T-helper 1 cell treated with Interleukin-12 subunit alpha and Interleukin-12 subunit beta and Interleukin-4 antibody, amounts not matched to agents 30 μg/mL and 1 μg/mL, for 36 hours (primary cell): Measurements from ENCODE around the gene ERP29.
"Not testable (repeated sequence)": the region's sequence is repeated elsewhere in the genome, so short reads cannot be mapped to it uniquely, and the experiment has no call there.

Source experiments
- H3K27ac Mint-ChIP-seq: one replicate; pipeline ENCODE4 v1.8.0; 2021; ENCODE audit warnings: mild to moderate bottlenecking, mixed read lengths
- H3K27me3 Mint-ChIP-seq: one replicate; pipeline ENCODE4 v1.8.0; 2021; ENCODE audit warnings: low read depth, mixed read lengths
- H3K36me3 Mint-ChIP-seq: one replicate; pipeline ENCODE4 v1.8.0; 2021; ENCODE audit warnings: low read depth, mixed read lengths
- H3K4me1 Mint-ChIP-seq: one replicate; pipeline ENCODE4 v1.8.0; 2021; ENCODE audit warnings: low read depth, mixed read lengths
- H3K4me3 Mint-ChIP-seq: one replicate; pipeline ENCODE4 v1.8.0; 2021; ENCODE audit warnings: mild to moderate bottlenecking, moderate library complexity, mixed read lengths
- H3K9me3 Mint-ChIP-seq: one replicate; pipeline ENCODE4 v1.8.0; 2021; ENCODE audit warnings: mixed read lengths

ERP29 gene

DNA sequence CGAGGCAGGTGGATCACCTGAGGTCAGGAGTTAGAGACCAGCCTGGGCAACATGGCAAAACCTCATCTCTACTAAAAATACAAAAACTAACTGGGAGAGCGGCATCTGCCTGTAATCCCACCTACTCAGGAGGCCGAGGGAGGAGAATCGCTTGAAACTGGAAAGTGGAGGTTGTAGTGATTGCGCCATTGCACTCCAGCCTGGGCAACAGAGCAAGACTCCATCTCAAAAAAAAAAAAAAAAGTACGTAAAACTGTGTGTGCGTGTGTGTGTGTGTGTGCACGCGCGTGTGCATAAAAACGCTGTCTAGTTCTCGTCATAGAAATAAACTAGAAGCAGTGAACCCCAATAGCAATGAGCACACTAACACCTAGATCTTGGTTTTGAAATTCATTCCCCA lies 23.4 kb downstream of the ERP29 start:
- not testable (repeated sequence) for H3K27ac Mint-ChIP-seq, H3K4me3 Mint-ChIP-seq, H3K4me1 Mint-ChIP-seq, H3K27me3 Mint-ChIP-seq, H3K9me3 Mint-ChIP-seq
- H3K36me3 Mint-ChIP-seq = peaks cover 50% of the 10 kb centered on the region

DNA sequence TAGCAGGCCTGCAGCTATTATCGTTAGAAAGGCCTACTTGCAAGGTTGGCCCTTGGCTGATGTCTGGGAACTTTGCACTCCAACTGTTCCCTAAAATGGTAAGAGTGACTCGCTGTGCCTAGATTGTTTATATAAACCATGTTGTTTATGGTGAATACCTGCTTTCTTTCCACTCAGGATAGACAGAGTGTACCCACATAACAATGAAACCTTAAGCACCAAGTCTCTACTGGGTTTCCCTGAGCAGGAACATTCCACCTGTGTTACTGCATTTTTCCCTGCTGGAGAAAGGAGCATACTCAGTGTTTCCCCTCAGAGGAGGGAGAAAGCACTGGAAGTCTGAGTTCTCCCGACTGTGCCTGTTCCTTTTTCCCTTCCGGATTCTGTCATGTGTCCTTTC lies 32.8 kb downstream of the ERP29 start:
- no peak overlapping the region for H3K4me3 Mint-ChIP-seq
- H3K27me3 Mint-ChIP-seq = no peaks in the 10 kb centered on the region
- no peaks in the 10 kb centered on the region for H3K4me1 Mint-ChIP-seq
- no peak overlapping the region for H3K27ac Mint-ChIP-seq
- no peaks in the 10 kb centered on the region for H3K9me3 Mint-ChIP-seq
- H3K36me3 Mint-ChIP-seq = peaks cover 38% of the 10 kb centered on the region

DNA sequence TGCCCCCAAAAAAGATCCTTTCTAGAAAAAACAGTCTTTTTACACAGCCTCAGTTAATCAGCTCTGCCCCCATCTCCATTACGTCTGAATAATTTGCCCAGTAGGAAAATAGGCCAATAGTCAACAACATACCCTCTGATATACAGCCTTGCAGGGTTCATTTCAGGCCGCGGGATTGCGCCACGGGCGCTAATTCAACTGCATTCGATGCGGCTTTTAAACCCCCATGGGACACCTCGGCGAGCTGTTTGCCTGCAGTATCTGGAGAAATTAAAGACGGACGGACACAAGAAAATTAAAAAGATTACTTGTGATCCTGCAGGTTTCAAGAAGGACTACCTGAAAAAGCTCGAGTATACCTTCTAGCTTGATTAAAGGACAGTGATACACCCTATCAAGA lies 36.1 kb downstream of the ERP29 start:
- no peak overlapping the region for H3K4me3 Mint-ChIP-seq
- H3K9me3 Mint-ChIP-seq = no peaks in the 10 kb centered on the region
- no peak overlapping the region for H3K27ac Mint-ChIP-seq
- no peaks in the 10 kb centered on the region for H3K27me3 Mint-ChIP-seq
- H3K4me1 Mint-ChIP-seq = peaks cover 12% of the 10 kb centered on the region
- H3K36me3 Mint-ChIP-seq = peaks cover 48% of the 10 kb centered on the region

DNA sequence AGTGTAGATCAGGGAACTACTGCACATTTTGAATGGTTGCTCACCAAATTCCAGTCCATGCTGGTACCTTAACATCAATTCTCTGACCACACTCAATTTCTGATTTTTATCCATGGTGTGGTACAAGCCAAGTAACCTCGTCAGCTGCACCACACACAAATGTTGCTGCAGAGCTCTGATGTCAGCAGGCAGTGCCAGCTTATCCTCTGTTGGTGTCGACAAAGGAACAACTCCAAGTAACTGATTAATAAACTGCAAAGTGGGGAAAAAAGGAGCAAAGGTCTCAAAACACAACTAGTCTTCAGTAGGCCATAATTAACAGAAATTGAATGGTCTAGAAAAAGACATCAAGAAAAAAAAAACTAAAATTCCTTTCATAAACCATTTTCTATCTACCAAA lies 47.9 kb downstream of the ERP29 start:
- H3K4me1 Mint-ChIP-seq = no peaks in the 10 kb centered on the region
- no peaks in the 10 kb centered on the region for H3K9me3 Mint-ChIP-seq
- peak overlapping the region; percentile 9 for H3K27ac Mint-ChIP-seq
- no peaks in the 10 kb centered on the region for H3K27me3 Mint-ChIP-seq
- no peak overlapping the region for H3K4me3 Mint-ChIP-seq
- peaks cover 26% of the 10 kb centered on the region for H3K36me3 Mint-ChIP-seq

DNA sequence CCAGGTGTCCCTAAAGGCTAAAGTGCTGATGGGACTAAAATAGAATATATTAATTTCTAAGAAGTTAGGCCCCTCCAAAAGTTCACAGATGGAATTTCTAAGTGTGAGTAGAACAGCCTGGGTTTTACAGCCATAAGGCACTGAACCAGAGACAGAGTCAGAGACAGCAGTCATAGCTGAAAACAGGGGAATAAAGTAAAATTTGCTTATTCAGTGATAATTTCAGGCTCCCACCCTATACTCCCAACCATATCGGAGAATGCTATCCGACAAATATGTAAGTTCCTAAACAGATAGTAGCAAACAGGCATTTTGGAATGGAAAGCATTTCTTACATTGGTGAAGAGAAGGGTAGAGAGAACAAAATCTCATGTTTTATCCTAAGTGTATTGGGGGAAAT lies 50.0 kb downstream of the ERP29 start:
- Mint-ChIP-seq H3K27me3 (no peaks in the 10 kb centered on the region), H3K4me3 (no peak overlapping the region), H3K9me3 (no peaks in the 10 kb centered on the region), H3K27ac (no peak overlapping the region), H3K4me1 (no peaks in the 10 kb centered on the region), H3K36me3 (peaks cover 30% of the 10 kb centered on the region)

DNA sequence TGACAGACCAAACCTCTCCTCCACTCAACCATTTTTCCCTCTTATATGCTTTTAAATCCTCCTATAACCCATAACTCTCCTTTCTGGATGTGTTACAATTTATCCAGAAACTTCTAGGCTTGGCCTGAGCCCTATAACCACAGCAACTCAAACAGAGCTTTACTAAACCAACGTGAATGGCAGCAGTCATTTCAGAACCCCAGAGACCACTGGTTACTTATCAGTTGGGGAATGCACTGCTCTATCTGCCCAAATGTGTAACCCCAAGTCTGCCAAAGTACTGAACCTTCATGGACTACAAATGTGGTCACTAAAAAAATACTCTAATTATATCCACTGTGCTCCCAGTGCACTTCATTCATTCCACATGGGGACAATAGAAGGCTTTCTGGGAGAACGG lies 53.3 kb downstream of the ERP29 start:
- Mint-ChIP-seq H3K4me3 (no peak overlapping the region), H3K27me3 (no peaks in the 10 kb centered on the region), H3K27ac (no peak overlapping the region), H3K4me1 (no peaks in the 10 kb centered on the region), H3K36me3 (peaks cover 34% of the 10 kb centered on the region), H3K9me3 (no peaks in the 10 kb centered on the region)
